ENCODE measurements around the gene CLPSL2. TPM values are rescaled to one million over a fixed set of nuclear protein-coding genes. Genes with fewer than 3 reads are reported as not detected.
"Not testable (repeated sequence)": the region's sequence is repeated elsewhere in the genome, so short reads cannot be mapped to it uniquely, and the experiment has no call there.

Gene CLPSL2
- total RNA-seq, 1 donor from 2014 or later, result not detected

DNA sequence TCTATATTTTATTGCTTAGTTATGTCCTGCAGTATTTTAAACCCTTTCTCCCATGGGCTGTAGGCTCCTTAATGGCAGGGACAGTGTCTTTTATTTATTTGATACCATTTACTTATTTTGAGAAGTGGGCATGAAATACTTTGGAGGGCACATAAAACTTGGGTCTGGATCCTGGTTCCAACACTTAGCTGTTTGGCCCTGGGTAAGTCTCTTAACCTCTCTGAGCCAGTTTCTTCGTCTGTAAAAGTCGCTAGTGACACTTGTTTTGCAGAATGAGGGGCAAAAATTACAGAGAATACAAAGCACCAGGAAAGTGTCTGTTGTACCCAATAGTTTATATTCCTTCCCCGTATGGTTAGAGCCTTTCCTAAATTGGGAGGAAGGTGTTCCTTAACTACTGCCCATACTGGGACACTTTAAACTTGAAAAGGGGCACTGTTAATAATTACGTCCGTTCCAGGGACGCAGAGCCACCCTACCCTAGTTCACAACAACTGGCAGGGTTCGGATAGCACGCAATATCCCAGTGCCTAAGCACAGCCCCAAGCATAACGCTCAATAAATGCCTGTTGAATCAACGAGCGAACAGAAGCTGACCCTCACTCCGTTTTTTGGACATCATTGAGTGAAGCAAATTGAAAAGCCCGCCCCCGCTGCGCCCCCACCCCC lies 45.5 kb upstream of the CLPSL2 start:
- no peak overlapping the region for H3K4me3 ChIP-seq (ENCODE audit: low read depth, low read length)
- H3K36me3 ChIP-seq (ENCODE audit: control insufficient read depth, insufficient read depth, low read length), result no peaks in the 10 kb centered on the region
- DNase-seq (ENCODE audit: low read depth) (no peak), FAIRE-seq (no peak)
- H3K27me3 ChIP-seq (ENCODE audit: control insufficient read depth, insufficient read depth, low read length), result no peaks in the 10 kb centered on the region
- no peak for TF ChIP-seq CTCF (IDR thresholded peaks at IDR 0.05; ENCODE audit: insufficient read depth, low read length, severe bottlenecking)

- no peak for FAIRE-seq
- TF ChIP-seq CTCF (IDR thresholded peaks at IDR 0.05; ENCODE audit: insufficient read depth, low read length, severe bottlenecking), result no peak
- no peaks in the 10 kb centered on the region for H3K27me3 ChIP-seq (ENCODE audit: control insufficient read depth, insufficient read depth, low read length)
Observed at GRCh38 chr6:35731414-35731735, 45.0 kb upstream of the CLPSL2 start.

DNA sequence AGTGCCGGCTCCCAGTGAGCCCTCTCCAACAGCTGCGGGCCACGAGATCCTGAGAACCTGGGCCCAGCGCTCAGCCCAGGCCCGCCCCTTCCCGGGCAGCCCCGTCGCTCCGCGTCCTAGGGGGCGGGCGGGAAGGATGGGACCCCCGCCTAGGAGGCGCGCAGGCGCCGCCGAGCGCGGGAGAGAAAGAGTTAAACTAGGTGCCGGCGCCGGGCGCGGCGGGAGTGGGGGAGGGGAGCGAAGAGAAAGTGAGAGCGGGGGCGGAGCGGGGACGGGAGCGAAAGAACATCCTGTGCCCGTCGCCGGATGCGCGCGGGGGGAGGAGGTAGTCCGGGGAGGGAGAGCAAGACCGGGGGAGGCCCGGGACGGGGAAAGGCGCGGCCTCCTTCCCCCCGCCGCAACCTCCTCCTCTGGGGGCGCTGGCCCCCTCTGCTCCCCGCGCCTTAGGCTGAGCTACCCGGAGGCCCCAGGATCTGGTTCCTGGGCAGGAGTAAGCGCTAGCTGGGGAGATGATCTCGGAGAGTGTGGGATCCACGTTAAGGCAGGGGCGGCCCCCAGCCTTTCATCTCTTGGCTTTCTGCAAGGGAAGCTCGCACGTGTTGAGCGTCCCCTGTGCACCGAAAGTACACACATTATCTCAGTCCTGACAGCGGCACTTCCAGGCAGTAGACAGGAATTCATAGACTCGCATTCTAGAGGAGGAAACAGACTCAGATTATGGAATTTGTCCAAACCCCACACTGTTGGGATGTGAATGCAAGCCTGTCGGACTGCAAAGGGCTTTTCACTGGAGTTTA lies 44.5 kb upstream of the CLPSL2 start:
- TF ChIP-seq CTCF (IDR thresholded peaks at IDR 0.05; ENCODE audit: insufficient read depth, low read length, severe bottlenecking), result no peak
- peak overlapping the region; percentile 47 for H3K4me3 ChIP-seq (ENCODE audit: low read depth, low read length)
- FAIRE-seq, result no peak

More at GRCh38 chr6:35731414-35731735, 45.0 kb upstream of the CLPSL2 start:
- peak; percentile 47 for DNase-seq (ENCODE audit: low read depth)
- Histone ChIP-seq H3K36me3 (ENCODE audit: control insufficient read depth, insufficient read depth, low read length) (no peaks in the 10 kb centered on the region), H3K4me3 (ENCODE audit: low read depth, low read length) (peak overlapping the region; percentile 47)

DNA sequence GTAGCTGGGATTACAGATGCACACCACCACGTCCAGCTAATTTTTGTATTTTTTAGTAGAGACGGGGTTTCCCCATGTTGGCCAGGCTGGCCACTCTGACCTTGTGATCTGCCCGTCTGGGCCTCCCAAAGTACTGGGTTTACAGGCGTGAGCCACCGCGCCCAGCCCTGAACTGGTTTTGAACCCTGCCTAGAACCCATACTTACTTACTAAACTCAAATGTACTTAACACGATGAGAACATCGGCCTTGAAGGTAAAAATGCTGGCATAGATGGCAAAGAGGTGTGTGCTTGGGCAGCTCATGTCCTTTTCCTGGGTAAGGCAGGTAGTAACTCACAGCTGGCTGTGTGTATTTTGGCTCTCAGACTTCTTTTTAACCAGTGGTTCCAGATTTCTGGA lies 42.8 kb upstream of the CLPSL2 start:
- Histone ChIP-seq H3K4me3 (ENCODE audit: low read depth, low read length) (no peak overlapping the region), H3K36me3 (ENCODE audit: control insufficient read depth, insufficient read depth, low read length) (no peaks in the 10 kb centered on the region), H3K27me3 (ENCODE audit: control insufficient read depth, insufficient read depth, low read length) (no peaks in the 10 kb centered on the region)
- DNase-seq (ENCODE audit: low read depth) (no peak), FAIRE-seq (no peak)
- no peak for TF ChIP-seq CTCF (IDR thresholded peaks at IDR 0.05; ENCODE audit: insufficient read depth, low read length, severe bottlenecking)

More for the DNA sequence above, 44.5 kb upstream of the CLPSL2 start:
- H3K36me3 ChIP-seq (ENCODE audit: control insufficient read depth, insufficient read depth, low read length), result no peaks in the 10 kb centered on the region
- H3K27me3 ChIP-seq (ENCODE audit: control insufficient read depth, insufficient read depth, low read length), result no peaks in the 10 kb centered on the region
- peak; percentile 79 for DNase-seq (ENCODE audit: low read depth)

DNA sequence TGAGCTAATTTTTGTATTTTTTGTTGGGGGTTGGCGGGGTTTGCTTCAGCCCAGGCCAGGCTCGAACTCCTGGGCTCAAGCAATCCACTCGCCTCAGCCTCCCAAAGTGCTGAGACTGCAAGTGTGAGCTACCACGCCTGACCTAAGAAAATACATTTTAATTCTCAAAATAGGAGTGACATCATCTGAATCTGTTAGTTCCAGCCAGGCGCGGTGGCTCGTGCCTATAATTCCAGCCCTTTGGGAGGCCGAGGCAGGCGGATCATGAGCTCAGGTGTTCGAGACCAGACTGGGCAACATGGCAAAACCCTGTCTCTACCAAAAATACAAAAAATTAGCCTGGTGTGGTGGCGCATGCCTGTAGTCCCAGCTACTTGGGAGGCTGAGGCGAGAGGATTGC lies 42.1 kb upstream of the CLPSL2 start:
- not testable (repeated sequence) for H3K27me3 ChIP-seq (ENCODE audit: control insufficient read depth, insufficient read depth, low read length); DNase-seq (ENCODE audit: low read depth); H3K4me3 ChIP-seq (ENCODE audit: low read depth, low read length); FAIRE-seq; H3K36me3 ChIP-seq (ENCODE audit: control insufficient read depth, insufficient read depth, low read length)

DNA sequence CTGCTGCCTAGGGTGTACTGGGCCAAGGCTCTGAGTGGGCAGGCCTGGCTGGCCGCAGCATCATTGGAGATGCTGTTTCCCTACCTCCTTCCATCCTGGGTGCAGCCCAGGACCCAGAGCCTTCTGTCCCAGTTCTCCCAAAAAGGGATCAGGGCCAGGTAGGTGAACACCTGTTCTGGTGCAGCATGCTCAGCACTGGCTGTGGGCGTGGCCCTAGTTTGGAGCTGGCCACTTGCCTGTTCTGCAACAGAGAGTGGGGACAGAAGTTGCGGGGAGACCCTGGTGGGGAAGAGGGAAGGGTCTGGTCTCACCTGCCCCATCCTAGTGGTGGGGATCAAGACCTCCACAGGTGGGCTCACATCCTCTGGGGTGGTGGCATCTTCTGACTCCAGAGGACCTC lies 40.9 kb upstream of the CLPSL2 start:
- TF ChIP-seq CTCF (IDR thresholded peaks at IDR 0.05; ENCODE audit: insufficient read depth, low read length, severe bottlenecking), result no peak
- H3K27me3 ChIP-seq (ENCODE audit: control insufficient read depth, insufficient read depth, low read length), result no peaks in the 10 kb centered on the region
- no peaks in the 10 kb centered on the region for H3K36me3 ChIP-seq (ENCODE audit: control insufficient read depth, insufficient read depth, low read length)
- DNase-seq (ENCODE audit: low read depth) (no peak), FAIRE-seq (no peak)
- no peak overlapping the region for H3K4me3 ChIP-seq (ENCODE audit: low read depth, low read length)
